K562 (cell line): ENCODE results near the gene UPF1.
A peak's percentile ranks its signal among the peaks of the same experiment; 100 is the strongest.

Source experiments
- CHD1 ChIP-seq: fragments of 200-600 bp; sonication (generic); IDR thresholded peaks from one replicate; pipeline ENCODE4 v1.6.1; 2012; ENCODE audit warnings: mild to moderate bottlenecking, moderate library complexity, low read length, inconsistent platforms
- GABPB2 ChIP-seq: fragments of 250-450 bp; sonication (Bioruptor Pico); conservative IDR thresholded peaks from 2 replicates; pipeline ENCODE4 v1.5.1; 2021; ENCODE audit warnings: mild to moderate bottlenecking
- JUNB ChIP-seq: fragments of 450-650 bp; formaldehyde crosslinking; conservative IDR thresholded peaks from 2 replicates; pipeline ENCODE4 v1.4.0; 2020; ENCODE audit warnings: mild to moderate bottlenecking
- MXI1 ChIP-seq: IDR thresholded peaks from 2 replicates; pipeline ENCODE4 v1.6.1; 2011; ENCODE audit warnings: low read depth, mild to moderate bottlenecking, improper control_type of control experiment, low read length
- PTBP1 ChIP-seq: fragments of 200-400 bp; formaldehyde crosslinking; IDR thresholded peaks from 2 replicates; pipeline ENCODE4 v1.6.1; 2017; ENCODE audit warnings: low read depth, low read length
- TRIM28 ChIP-seq: fragments of 450-650 bp; IDR thresholded peaks from 2 replicates; pipeline ENCODE4 v1.6.1; 2017
- TF ChIP-seq, protein P1 (sequence below): fragments of 150-350 bp; IDR thresholded peaks from 2 replicates; pipeline ENCODE4 v1.6.1; 2014; ENCODE audit warnings: low read depth, mild to moderate bottlenecking, low read length, borderline replicate concordance
- TF ChIP-seq, protein P2 (sequence below): fragments of 450-650 bp; IDR thresholded peaks from 2 replicates; pipeline ENCODE4 v1.6.1; 2016; ENCODE audit warnings: missing biosample characterization, missing genetic modification characterization
- TF ChIP-seq, protein P3 (sequence below): sonication (generic); formaldehyde crosslinking; IDR thresholded peaks from 2 replicates; pipeline ENCODE4 v1.8.1; 2023; ENCODE audit warnings: mild to moderate bottlenecking, missing genetic modification reagents
- TF ChIP-seq, protein P4 (sequence below), 3 experiments: IDR thresholded peaks in 2 of 3; conservative IDR thresholded peaks in 1 of 3; 2 replicates each; pipeline ENCODE4 v1.5.1; 2011 to 2012; ENCODE audit warnings: low read length in 3 of 3, mild to moderate bottlenecking in 3 of 3, control low read depth in 2 of 3, improper control_type of control experiment in 1 of 3, inconsistent platforms in 1 of 3, low read depth in 1 of 3, mixed read lengths in 1 of 3, moderate library complexity in 1 of 3; ENCODE audit not compliant: insufficient read depth in 2 of 3
- TF ChIP-seq, protein P5 (sequence below): fragments of 250-450 bp; sonication (Bioruptor Pico); IDR thresholded peaks from 2 replicates; pipeline ENCODE4 v1.8.0; 2022; ENCODE audit warnings: moderate library complexity, mild to moderate bottlenecking, inconsistent platforms

DNA sequence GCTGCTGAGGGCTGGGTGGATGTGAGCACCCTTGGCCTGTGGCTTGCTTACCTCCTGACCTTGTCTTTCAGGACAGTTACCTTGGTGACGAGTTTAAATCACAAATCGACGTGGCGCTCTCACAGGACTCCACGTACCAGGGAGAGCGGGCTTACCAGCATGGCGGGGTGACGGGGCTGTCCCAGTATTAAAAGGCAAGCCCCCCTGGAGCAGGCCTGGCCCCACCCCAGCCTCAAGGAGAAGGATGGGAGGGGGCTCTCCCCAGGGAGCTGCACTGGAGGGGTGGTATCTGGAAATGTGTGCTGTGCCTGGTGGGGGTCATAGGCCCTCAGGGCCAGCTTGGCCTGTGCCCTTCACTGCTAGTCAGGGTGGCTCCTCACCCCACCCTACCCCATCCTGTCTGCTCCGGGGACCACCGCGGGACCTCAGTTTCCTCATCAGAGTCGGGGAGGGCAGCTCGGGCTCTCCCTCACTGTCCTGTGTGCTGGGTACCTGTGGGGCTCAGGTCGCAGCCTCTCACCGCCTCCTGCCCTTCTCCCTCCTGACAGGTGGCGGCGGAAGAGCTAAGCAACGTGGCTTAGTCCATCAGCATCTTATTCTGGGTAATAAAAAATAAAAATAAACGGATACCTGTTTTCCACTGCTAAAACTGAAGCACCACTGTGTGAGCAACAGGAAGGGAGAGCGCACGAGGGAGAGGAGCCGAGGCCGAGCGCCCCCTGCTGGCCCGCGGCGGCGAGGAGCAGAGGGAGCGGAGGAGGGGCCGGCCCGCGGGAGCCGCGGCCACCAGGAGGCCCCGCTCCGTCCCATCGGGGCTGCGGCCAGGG, 34.4 kb downstream of the UPF1 start:
- TF ChIP-seq TRIM28 (no peak), PTBP1 (no peak), GABPB2 (CRISPR knock-in tag) (no peak), MXI1 (no peak), JUNB (CRISPR knock-in tag) (no peak), CHD1 (no peak)
- TF ChIP-seq, protein P1, sequence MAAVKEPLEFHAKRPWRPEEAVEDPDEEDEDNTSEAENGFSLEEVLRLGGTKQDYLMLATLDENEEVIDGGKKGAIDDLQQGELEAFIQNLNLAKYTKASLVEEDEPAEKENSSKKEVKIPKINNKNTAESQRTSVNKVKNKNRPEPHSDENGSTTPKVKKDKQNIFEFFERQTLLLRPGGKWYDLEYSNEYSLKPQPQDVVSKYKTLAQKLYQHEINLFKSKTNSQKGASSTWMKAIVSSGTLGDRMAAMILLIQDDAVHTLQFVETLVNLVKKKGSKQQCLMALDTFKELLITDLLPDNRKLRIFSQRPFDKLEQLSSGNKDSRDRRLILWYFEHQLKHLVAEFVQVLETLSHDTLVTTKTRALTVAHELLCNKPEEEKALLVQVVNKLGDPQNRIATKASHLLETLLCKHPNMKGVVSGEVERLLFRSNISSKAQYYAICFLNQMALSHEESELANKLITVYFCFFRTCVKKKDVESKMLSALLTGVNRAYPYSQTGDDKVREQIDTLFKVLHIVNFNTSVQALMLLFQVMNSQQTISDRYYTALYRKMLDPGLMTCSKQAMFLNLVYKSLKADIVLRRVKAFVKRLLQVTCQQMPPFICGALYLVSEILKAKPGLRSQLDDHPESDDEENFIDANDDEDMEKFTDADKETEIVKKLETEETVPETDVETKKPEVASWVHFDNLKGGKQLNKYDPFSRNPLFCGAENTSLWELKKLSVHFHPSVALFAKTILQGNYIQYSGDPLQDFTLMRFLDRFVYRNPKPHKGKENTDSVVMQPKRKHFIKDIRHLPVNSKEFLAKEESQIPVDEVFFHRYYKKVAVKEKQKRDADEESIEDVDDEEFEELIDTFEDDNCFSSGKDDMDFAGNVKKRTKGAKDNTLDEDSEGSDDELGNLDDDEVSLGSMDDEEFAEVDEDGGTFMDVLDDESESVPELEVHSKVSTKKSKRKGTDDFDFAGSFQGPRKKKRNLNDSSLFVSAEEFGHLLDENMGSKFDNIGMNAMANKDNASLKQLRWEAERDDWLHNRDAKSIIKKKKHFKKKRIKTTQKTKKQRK: no peak
- TF ChIP-seq, protein P2, sequence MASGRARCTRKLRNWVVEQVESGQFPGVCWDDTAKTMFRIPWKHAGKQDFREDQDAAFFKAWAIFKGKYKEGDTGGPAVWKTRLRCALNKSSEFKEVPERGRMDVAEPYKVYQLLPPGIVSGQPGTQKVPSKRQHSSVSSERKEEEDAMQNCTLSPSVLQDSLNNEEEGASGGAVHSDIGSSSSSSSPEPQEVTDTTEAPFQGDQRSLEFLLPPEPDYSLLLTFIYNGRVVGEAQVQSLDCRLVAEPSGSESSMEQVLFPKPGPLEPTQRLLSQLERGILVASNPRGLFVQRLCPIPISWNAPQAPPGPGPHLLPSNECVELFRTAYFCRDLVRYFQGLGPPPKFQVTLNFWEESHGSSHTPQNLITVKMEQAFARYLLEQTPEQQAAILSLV (tag): no peak
- TF ChIP-seq, protein P3, sequence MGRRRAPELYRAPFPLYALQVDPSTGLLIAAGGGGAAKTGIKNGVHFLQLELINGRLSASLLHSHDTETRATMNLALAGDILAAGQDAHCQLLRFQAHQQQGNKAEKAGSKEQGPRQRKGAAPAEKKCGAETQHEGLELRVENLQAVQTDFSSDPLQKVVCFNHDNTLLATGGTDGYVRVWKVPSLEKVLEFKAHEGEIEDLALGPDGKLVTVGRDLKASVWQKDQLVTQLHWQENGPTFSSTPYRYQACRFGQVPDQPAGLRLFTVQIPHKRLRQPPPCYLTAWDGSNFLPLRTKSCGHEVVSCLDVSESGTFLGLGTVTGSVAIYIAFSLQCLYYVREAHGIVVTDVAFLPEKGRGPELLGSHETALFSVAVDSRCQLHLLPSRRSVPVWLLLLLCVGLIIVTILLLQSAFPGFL: no peak
- TF ChIP-seq, protein P4, sequence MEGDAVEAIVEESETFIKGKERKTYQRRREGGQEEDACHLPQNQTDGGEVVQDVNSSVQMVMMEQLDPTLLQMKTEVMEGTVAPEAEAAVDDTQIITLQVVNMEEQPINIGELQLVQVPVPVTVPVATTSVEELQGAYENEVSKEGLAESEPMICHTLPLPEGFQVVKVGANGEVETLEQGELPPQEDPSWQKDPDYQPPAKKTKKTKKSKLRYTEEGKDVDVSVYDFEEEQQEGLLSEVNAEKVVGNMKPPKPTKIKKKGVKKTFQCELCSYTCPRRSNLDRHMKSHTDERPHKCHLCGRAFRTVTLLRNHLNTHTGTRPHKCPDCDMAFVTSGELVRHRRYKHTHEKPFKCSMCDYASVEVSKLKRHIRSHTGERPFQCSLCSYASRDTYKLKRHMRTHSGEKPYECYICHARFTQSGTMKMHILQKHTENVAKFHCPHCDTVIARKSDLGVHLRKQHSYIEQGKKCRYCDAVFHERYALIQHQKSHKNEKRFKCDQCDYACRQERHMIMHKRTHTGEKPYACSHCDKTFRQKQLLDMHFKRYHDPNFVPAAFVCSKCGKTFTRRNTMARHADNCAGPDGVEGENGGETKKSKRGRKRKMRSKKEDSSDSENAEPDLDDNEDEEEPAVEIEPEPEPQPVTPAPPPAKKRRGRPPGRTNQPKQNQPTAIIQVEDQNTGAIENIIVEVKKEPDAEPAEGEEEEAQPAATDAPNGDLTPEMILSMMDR (IDR thresholded peaks at IDR 0.05 in 2 of 3, conservative IDR thresholded peaks at IDR 0.05 in 1 of 3; ENCODE audit: insufficient read depth in 2 of 3, low read depth in 1 of 3, low read length in 3 of 3): peak; percentile 97 to 99 (median 98)
- TF ChIP-seq, protein P5, sequence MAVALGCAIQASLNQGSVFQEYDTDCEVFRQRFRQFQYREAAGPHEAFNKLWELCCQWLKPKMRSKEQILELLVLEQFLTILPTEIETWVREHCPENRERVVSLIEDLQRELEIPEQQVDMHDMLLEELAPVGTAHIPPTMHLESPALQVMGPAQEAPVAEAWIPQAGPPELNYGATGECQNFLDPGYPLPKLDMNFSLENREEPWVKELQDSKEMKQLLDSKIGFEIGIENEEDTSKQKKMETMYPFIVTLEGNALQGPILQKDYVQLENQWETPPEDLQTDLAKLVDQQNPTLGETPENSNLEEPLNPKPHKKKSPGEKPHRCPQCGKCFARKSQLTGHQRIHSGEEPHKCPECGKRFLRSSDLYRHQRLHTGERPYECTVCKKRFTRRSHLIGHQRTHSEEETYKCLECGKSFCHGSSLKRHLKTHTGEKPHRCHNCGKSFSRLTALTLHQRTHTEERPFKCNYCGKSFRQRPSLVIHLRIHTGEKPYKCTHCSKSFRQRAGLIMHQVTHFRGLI (CRISPR knock-in tag): no peak
